Left lung (tissue), 10 donors: Measurements from ENCODE around the gene C20orf204. TPM values are rescaled to one million over a fixed set of nuclear protein-coding genes. Genes with fewer than 3 reads are reported as not detected.

Experiments used
- ATAC-seq: fragments of 200-7000 bp; cut with Tn5 transposase; one replicate; pipeline ENCODE4 v1.9.1; 2020; ENCODE audit warnings: moderate library complexity
- DNase-seq, 4 donors: peaks; one replicate each; pipeline ENCODE4 v3.0.0-alpha.2; 2013 to 2020
- H3K27ac ChIP-seq, 2 donors: fragments of 200-600 bp; sonication (generic) in 1 of 2; one replicate each; pipeline versions ENCODE4 v1.5.0 to v1.8.0; 2020 to 2021
- H3K27me3 ChIP-seq, 2 donors: fragments of 200-600 bp; sonication (generic) in 1 of 2; one replicate each; pipeline versions ENCODE4 v1.5.0 to v1.8.0; 2020 to 2021
- H3K36me3 ChIP-seq, 2 donors: fragments of 200-600 bp; sonication (generic) in 1 of 2; one replicate each; pipeline versions ENCODE4 v1.5.0 to v1.8.0; 2020 to 2021
- H3K4me1 ChIP-seq, 2 donors: fragments of 200-600 bp; one replicate each; pipeline ENCODE4 v1.8.0; 2021
- H3K4me3 ChIP-seq, 2 donors: fragments of 200-600 bp; sonication (generic) in 1 of 2; one replicate each; pipeline versions ENCODE4 v1.5.0 to v1.8.0; 2020 to 2021; ENCODE audit warnings: mild to moderate bottlenecking in 1 of 2
- H3K9me3 ChIP-seq, 2 donors: fragments of 200-600 bp; sonication (generic) in 1 of 2; one replicate each; pipeline versions ENCODE4 v1.5.0 to v1.8.0; 2020 to 2021
- intact Hi-C, 2 donors: fragments of 100-400 bp; cut with DNase I; formaldehyde crosslinking; loops; one replicate each; pipeline versions ENCODE4 v1.11.2 to v1.14.2; 2022
- polyA plus RNA-seq, 6 donors: library from polyadenylated mRNA; unstranded; fragments of 120-200 nt; gene quantifications; one replicate each; pipeline ENCODE4 v1.2.1, GENCODE V29; 2013; ENCODE audit not compliant: insufficient read length in 6 of 6
- total RNA-seq, 2 donors: library from RNA; stranded (reverse); fragmentation: NEBNext Ultra II Directional; extraction: Animal tissue kit (Norgen Biotek cat#: 25700); gene quantifications; one replicate each; pipeline ENCODE4 v1.2.1, GENCODE V29; 2021
- TF ChIP-seq, protein P1 (sequence below), 2 donors: fragments of 200-600 bp; sonication (generic) in 1 of 2; IDR thresholded peaks; one replicate each; pipeline versions ENCODE4 v1.5.0 to v1.8.0; 2021; ENCODE audit warnings: antibody characterized with exemption in 2 of 2
- donor health status: DM: no; HTN: yes; CAD: no.
- donor health status: DM: no; HTN: no; CAD: no.

C20orf204 gene
- total and polyA plus RNA-seq, 8 donors, result 0.76 to 1.9 (median 1.2) TPM

DNA sequence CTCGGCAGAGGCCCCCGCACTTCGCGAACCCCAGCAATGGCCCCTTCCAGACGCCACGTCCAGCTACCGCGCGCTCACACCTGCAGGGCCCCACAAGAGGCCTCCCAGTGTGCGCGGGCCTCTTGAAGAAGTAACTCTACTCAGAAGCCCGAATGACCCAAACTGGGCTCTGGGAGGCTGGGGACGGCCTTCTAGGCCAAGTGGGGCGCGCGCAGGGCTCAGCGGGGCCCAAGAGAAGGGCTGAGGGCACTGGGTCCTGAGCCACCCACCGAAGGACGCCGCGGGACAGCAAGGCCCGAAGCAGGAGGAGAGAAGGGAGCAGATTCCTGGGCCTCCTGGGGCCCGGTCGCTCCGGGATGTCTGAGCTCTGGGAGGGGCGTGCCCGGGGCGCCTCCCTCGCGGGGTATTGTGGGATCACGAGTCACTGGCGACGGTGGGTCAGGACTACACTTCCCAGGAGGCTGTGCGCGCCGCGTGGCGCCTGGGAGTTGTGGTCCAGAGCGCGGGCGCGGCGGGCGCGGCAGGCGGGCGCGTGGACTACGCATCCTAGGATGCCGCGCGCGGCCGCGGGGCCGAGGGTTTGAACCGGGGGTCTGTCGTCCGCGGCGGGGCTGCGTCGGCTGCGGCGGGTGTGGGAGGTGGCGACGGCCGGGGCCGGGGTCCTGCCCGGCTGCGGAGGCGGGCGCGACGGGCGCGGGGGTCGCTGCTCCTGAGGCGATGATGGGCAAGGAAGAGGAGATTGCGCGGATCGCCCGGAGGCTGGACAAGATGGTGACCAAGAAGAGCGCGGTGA, 26.8 kb downstream of the C20orf204 start, which contains the start of gene TCEA2:
TSS of gene TCEA2 (plus strand) at position 603 of the 793 bp plus-strand sequence. CDS start at position 718, 115 bp downstream.
- ATAC-seq (peak; percentile 98), DNase-seq (peak; percentile 95 to 99 (median 98))
- TF ChIP-seq, protein P1, sequence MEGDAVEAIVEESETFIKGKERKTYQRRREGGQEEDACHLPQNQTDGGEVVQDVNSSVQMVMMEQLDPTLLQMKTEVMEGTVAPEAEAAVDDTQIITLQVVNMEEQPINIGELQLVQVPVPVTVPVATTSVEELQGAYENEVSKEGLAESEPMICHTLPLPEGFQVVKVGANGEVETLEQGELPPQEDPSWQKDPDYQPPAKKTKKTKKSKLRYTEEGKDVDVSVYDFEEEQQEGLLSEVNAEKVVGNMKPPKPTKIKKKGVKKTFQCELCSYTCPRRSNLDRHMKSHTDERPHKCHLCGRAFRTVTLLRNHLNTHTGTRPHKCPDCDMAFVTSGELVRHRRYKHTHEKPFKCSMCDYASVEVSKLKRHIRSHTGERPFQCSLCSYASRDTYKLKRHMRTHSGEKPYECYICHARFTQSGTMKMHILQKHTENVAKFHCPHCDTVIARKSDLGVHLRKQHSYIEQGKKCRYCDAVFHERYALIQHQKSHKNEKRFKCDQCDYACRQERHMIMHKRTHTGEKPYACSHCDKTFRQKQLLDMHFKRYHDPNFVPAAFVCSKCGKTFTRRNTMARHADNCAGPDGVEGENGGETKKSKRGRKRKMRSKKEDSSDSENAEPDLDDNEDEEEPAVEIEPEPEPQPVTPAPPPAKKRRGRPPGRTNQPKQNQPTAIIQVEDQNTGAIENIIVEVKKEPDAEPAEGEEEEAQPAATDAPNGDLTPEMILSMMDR (IDR thresholded peaks at IDR 0.05), result no peak
- intact Hi-C loops, result no loop called here
- Histone ChIP-seq H3K9me3 (no peaks in the 10 kb centered on the region), H3K27ac (peak within 1 kb of the TSS; percentile 79 to 83), H3K4me1 (peaks cover 16 to 48% of the 10 kb centered on the region in 2 donors), H3K27me3 (no peaks in the 10 kb centered on the region), H3K36me3 (no peaks in the 10 kb centered on the region), H3K4me3 (peak within 1 kb of the TSS; percentile 91 to 95)

DNA sequence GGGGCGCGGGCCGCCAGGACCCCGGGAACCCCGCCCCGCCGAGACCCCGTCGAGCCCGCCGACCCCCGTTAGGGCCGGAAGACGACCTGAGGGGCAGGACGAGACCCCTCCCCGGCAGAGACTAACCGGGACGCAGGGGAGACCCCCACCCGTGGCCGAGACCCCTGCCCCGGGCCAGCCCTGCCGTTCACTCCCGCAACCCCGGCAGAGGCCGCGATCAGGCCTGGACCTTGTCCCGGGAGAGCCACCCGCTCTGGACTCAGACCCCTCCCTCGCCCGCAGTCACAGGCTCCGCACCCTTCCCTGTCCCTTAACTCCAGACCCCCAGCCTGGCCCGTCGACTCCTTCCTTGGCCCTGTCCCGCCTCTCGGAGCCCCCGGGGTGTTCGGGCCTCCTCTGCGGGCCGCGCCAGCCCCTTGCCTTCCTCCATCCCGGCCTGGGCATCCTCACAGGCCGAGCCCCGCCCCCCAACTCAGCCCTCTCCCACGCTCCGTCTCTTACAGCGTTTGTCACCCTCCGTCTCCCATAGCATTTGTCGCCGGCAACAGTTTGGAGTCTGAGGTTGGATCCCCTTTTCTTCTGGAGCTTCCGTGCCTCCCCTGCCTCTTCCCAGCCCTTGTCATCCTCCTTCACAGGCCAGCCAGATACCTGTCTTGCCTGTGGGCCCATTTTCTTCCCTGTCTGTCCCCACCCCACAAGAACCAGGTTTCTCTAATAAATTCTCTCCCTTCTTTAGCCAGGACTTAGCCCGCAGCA, 27.6 kb downstream of the C20orf204 start:
- intact Hi-C loops, result no loop called here
- Histone ChIP-seq H3K4me1 (peaks cover 16 to 41% of the 10 kb centered on the region in 2 donors), H3K27me3 (no peaks in the 10 kb centered on the region), H3K9me3 (no peaks in the 10 kb centered on the region), H3K36me3 (no peaks in the 10 kb centered on the region), H3K4me3 (peak overlapping the region; percentile 91 to 95), H3K27ac (peak overlapping the region; percentile 79 to 83)
- ATAC-seq, result peak; percentile 5
- no peak for DNase-seq
- TF ChIP-seq, protein P1 (IDR thresholded peaks at IDR 0.05), result no peak

DNA sequence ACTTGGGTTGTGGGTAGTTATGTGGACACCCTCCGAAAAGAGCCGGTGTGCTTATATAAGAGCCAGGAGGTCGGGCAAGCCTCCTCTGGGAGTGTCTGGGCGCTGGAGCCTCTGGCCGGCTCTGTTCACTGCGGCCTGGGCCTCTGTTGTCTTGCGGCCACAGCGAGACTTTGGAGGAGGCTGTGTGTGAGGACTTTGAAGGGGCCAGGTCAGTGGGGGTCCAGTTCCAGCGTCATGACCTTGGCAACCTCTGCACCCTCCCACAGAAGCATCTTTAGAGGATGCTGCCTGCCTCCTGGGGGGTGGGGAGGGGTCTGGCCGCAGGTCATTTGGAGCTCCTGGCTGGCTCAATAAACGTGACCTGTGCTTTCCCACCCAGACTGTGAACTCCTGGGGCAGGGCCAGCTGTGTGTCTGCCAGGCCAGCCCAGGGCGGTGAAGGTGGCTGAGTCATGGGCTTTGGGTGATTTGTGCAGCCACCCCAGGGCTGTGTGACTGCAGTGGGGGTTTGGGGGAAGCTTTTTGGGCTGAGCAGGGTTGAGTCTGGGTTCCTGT, 28.2 kb downstream of the C20orf204 start:
- intact Hi-C loops, result no loop called here
- H3K27ac ChIP-seq, result no peak overlapping the region
- DNase-seq (no peak), ATAC-seq (no peak)
- peak overlapping the region in 1 of 2 donors; percentile 91 for H3K4me3 ChIP-seq
- TF ChIP-seq, protein P1 (IDR thresholded peaks at IDR 0.05), result no peak
- H3K27me3 ChIP-seq, result no peaks in the 10 kb centered on the region
- H3K4me1 ChIP-seq, result peaks cover 16 to 41% of the 10 kb centered on the region in 2 donors
- no peaks in the 10 kb centered on the region for H3K36me3 ChIP-seq
- H3K9me3 ChIP-seq, result no peaks in the 10 kb centered on the region

DNA sequence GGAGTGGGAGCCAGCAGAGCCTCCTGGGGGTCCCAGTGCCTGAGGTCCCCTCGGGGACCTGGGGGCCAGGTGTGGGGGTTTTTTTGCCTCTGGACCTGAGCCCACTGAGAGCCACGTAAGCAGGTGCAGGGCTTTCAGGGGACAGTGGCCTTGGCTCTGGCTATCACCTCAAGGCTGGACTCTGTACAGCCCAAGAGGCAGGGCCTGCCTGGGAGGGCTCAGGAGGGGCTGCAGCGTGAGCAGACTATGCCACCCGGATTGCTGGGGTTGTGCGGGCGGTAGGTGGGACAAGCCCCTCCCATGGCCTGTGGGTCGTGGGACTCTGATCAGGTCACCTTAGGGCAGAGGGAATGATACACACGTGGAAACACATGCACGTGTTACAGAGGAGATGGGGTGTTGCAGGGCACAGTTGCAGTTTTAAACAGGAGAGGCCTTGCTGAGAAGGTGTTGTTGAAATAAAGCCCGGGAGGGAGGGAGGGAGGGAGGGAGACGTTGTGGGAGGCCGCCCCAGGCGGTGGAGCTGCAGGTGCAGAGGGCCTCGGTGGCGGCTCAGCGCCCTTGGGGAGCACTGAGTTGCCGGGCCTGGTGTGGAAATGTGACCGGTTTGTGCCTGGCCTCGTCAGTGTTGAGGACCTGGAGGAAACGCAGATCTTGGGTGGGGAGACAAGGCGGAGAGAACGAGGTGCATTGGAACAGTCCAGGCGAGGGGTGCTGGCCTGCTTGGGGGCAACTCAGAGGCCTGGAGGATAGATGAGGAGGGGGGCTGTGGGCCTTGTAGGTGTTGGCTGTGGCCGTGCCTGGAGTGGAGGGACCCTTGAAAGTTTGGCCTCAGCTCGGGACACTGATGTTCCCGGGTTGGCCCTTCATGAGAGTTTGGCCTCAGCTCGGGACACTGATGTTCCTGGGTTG, 29.3 kb downstream of the C20orf204 start:
- Histone ChIP-seq H3K4me1 (peaks cover 16 to 41% of the 10 kb centered on the region in 2 donors), H3K27ac (no peak overlapping the region), H3K36me3 (no peaks in the 10 kb centered on the region), H3K9me3 (no peaks in the 10 kb centered on the region), H3K4me3 (no peak overlapping the region), H3K27me3 (no peaks in the 10 kb centered on the region)
- DNase-seq, result no peak
- ATAC-seq, result no peak
- TF ChIP-seq, protein P1 (IDR thresholded peaks at IDR 0.05), result no peak
- intact Hi-C loops, result no loop called here
